ENCODE results near the gene USE1.
"Not testable (repeated sequence)": the region's sequence is repeated elsewhere in the genome, so short reads cannot be mapped to it uniquely, and the experiment has no call there.

The USE1 gene

DNA sequence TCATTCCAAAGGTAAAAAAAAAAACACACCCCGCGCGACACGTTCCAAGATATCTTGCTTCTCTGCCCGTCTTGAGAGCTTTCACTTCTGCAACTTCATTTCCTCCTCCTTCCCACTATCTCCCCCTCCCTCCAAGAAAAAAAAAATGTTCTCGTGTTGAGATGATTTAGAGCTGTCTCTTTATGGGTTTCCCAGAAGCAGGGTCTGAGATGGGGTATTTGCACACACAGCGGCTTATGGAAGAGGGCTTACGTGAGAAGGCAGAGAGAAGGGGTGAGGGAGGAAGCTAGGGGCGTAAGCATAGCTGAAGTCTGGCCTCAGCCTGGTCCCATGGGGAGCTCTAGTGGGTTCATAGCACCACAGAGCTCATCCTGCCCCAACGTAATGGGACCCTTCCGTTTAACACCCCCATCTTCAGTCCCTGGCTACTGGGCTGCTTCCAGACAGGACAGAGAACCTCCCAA lies 31.3 kb upstream of the USE1 start:
- peak overlapping the region; percentile 75 for H3K9ac ChIP-seq
- peaks cover 49% of the 10 kb centered on the region for H3K4me1 ChIP-seq
- peak overlapping the region; percentile 98 for H3K4me2 ChIP-seq

DNA sequence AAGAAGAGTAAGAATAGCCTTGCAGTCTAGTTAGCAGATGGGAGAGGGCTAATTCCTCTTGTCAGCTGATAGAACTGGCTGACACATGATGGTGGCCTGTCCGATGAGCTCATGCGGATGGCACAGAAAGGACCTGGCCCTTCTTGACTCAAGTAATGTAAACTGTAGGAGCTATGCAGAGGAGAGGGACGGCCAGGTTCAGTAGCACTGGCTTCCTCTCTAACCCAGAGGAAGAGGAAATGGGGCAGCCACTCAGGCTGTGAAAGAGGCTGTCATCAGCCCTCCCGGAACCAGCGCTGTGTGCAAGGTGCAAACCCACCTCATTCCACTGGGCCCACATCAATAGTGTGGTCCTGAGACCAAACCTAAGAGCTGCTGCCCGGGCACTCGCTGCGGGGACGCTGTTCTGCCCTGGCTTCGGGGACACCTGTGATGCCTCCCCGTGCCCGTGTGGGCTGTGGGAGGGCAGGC lies 30.8 kb upstream of the USE1 start:
- Histone ChIP-seq H4K20me1 (no peaks in the 10 kb centered on the region), H3K36me3 (peaks cover 71% of the 10 kb centered on the region), H3K4me1 (peaks cover 49% of the 10 kb centered on the region), H3K4me2 (peak overlapping the region; percentile 98), H3K9me3 (no peaks in the 10 kb centered on the region), H3K4me3 (peak overlapping the region; percentile 59), H3K9ac (peak overlapping the region; percentile 75), H3K27ac (peak overlapping the region; percentile 89), H3K27me3 (no peaks in the 10 kb centered on the region)
- TF ChIP-seq Cebpa-rat (IDR thresholded peaks at IDR 0.05) = no peak

More for the DNA sequence above, 31.3 kb upstream of the USE1 start:
- Histone ChIP-seq H3K9me3 (no peaks in the 10 kb centered on the region), H3K27ac (peak overlapping the region; percentile 89), H3K4me3 (peak overlapping the region; percentile 59), H4K20me1 (no peaks in the 10 kb centered on the region), H3K27me3 (no peaks in the 10 kb centered on the region), H3K36me3 (peaks cover 71% of the 10 kb centered on the region)
- no peak for TF ChIP-seq Cebpa-rat (IDR thresholded peaks at IDR 0.05)

DNA sequence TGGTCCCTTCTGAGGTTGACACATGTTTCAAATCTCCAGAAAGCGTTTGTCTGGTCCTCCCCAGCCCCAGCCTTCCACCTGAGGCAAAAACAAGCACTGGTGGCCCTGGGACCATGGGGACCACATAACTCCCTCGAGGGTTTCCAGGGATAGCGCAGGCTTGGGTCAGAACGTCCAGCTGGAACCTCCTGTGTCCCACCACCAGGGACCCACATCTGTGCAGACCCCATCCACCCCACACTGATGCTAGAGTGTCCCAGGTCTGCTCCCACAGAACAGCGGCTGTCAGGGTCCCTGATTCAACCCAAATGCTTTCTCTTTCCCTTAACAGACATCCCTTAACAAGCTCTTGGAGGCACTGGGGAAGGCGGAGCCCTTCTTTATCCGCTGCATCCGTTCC lies 29.6 kb upstream of the USE1 start:
- H3K4me3 ChIP-seq = no peak overlapping the region
- peak overlapping the region; percentile 98; the same call in 1 of the 2 replicates for H3K4me2 ChIP-seq
- peaks cover 49% of the 10 kb centered on the region for H3K4me1 ChIP-seq
- 0 out of 2 replicates have a peak overlapping the region, but pooled peaks have one; percentile 9 for H3K9ac ChIP-seq
- no peaks in the 10 kb centered on the region for H3K9me3 ChIP-seq
- H3K27ac ChIP-seq = peak overlapping the region; percentile 42; the same call in 1 of the 2 replicates
- H3K36me3 ChIP-seq = peaks cover 71% of the 10 kb centered on the region
- TF ChIP-seq Cebpa-rat (IDR thresholded peaks at IDR 0.05) = no peak
- no peaks in the 10 kb centered on the region for H4K20me1 ChIP-seq
- no peaks in the 10 kb centered on the region for H3K27me3 ChIP-seq

DNA sequence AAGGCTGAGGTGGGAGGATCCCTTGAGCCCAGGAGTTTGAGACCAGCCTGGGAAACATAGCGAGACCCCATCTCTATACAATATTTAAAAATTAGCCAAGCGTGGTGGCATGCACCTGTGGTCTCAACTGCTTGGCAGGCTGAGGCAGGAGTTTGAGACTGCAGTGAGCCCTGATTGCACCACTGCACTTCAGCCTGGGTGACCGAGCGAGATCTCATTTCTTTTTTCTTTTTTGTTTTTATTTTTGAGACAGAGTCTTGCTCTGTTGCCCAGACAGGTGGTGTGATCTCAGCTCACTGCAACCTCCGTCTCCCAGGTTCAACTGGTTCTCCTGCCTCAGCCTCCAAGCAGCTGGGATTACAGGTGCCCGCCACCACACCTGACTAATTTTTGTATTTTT lies 23.4 kb upstream of the USE1 start:
- not testable (repeated sequence) for H3K9me3 ChIP-seq, H3K4me3 ChIP-seq, H3K27me3 ChIP-seq, H4K20me1 ChIP-seq
- 0 out of 2 replicates have a peak overlapping the region, but pooled peaks have one; percentile 6 for H3K9ac ChIP-seq
- 0 out of 2 replicates have a peak overlapping the region, but pooled peaks have one; percentile 26 for H3K27ac ChIP-seq
- peak overlapping the region; percentile 27; the same call in 1 of the 2 replicates for H3K4me2 ChIP-seq
- peaks cover 15% of the 10 kb centered on the region for H3K4me1 ChIP-seq
- H3K36me3 ChIP-seq = peaks cover 98% of the 10 kb centered on the region

DNA sequence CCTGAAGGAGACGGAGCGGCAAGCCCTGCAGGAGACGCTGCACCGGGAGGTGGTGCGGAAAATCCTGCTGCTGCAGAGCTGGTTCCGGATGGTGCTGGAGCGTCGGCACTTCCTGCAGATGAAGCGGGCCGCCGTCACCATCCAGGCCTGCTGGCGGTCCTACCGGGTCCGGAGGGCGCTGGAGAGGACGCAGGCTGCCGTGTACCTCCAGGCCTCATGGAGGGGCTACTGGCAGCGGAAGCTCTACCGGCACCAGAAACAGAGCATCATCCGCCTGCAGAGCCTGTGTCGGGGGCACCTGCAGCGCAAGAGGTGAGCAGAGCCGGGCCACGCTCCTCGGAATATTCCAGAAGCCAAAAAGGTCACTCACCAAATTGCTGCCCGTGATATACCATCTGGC lies 22.4 kb upstream of the USE1 start:
- Histone ChIP-seq H3K4me2 (no peak overlapping the region), H4K20me1 (no peaks in the 10 kb centered on the region), H3K4me1 (peaks cover 20% of the 10 kb centered on the region), H3K27ac (no peak overlapping the region), H3K36me3 (peaks cover 97% of the 10 kb centered on the region), H3K27me3 (no peaks in the 10 kb centered on the region), H3K4me3 (no peak overlapping the region), H3K9ac (no peak overlapping the region), H3K9me3 (no peaks in the 10 kb centered on the region)
- TF ChIP-seq Cebpa-rat (IDR thresholded peaks at IDR 0.05) = no peak

DNA sequence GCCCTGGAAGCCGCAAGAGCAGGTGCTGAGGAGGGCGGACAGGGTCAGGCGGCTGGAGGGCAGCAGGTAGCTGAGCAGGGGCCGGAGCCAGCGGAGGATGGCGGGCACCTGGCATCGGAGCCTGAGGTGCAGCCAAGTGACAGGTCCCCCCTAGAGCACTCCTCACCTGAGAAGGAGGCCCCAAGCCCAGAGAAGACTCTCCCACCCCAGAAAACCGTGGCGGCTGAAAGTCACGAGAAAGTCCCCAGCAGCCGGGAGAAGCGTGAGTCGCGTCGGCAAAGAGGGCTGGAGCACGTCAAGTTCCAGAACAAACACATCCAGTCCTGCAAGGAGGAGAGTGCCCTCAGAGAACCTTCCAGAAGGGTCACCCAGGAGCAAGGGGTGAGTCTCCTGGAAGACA lies 20.5 kb upstream of the USE1 start:
- H3K36me3 ChIP-seq = peaks cover 97% of the 10 kb centered on the region

DNA sequence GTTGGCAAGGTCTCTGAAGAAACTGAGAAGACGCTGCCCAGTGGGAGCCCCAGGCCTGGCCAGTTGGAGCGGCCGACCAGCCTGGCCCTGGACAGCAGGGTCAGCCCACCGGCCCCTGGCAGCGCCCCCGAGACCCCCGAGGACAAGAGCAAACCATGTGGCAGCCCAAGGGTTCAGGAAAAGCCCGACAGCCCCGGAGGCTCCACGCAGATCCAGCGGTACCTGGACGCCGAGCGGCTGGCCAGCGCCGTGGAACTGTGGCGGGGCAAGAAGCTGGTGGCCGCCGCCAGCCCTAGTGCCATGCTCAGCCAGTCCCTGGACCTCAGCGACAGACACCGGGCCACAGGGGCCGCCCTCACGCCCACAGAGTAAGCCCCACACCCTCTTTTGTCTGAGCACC lies 20.1 kb upstream of the USE1 start:
- no peak for TF ChIP-seq Cebpa-rat (IDR thresholded peaks at IDR 0.05)
- no peaks in the 10 kb centered on the region for H4K20me1 ChIP-seq
- peaks cover 97% of the 10 kb centered on the region for H3K36me3 ChIP-seq
- peaks cover 36% of the 10 kb centered on the region for H3K4me1 ChIP-seq
- H3K9ac ChIP-seq = no peak overlapping the region
- H3K27ac ChIP-seq = no peak overlapping the region
- no peak overlapping the region for H3K4me2 ChIP-seq
- H3K9me3 ChIP-seq = no peaks in the 10 kb centered on the region
- no peak overlapping the region for H3K4me3 ChIP-seq
- H3K27me3 ChIP-seq = no peaks in the 10 kb centered on the region

More for the DNA sequence above, 20.5 kb upstream of the USE1 start:
- Histone ChIP-seq H3K27ac (no peak overlapping the region), H3K4me2 (no peak overlapping the region), H4K20me1 (no peaks in the 10 kb centered on the region), H3K9me3 (no peaks in the 10 kb centered on the region), H3K4me1 (peaks cover 31% of the 10 kb centered on the region), H3K9ac (no peak overlapping the region), H3K27me3 (no peaks in the 10 kb centered on the region), H3K4me3 (no peak overlapping the region)
- no peak for TF ChIP-seq Cebpa-rat (IDR thresholded peaks at IDR 0.05)

DNA sequence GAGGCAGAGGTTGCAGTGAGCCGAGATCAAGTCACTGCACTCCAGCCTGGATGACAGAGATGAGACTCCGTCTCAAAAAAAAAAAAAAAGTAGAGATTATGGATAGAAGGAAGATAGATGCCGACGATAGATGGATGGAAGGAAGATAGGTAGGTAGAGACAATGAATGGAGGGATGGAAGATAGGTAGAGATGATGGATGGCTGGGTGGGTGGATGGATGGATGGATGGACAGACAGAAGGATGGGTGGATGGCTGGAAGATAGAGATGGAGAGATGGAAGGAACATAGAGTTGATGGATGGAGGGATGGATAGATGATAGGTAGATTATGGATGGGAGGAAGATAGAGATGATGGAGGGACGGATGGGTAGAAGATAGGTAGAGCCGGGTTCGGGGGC lies 18.5 kb upstream of the USE1 start:
- H3K4me1 ChIP-seq = peaks cover 30% of the 10 kb centered on the region
- TF ChIP-seq Cebpa-rat (IDR thresholded peaks at IDR 0.05) = no peak
- H3K9me3 ChIP-seq = no peaks in the 10 kb centered on the region
- H3K27me3 ChIP-seq = no peaks in the 10 kb centered on the region
- no peak overlapping the region for H3K4me3 ChIP-seq
- H4K20me1 ChIP-seq = no peaks in the 10 kb centered on the region
- no peak overlapping the region for H3K4me2 ChIP-seq
- H3K27ac ChIP-seq = no peak overlapping the region
- H3K36me3 ChIP-seq = peaks cover 97% of the 10 kb centered on the region
- no peak overlapping the region for H3K9ac ChIP-seq

DNA sequence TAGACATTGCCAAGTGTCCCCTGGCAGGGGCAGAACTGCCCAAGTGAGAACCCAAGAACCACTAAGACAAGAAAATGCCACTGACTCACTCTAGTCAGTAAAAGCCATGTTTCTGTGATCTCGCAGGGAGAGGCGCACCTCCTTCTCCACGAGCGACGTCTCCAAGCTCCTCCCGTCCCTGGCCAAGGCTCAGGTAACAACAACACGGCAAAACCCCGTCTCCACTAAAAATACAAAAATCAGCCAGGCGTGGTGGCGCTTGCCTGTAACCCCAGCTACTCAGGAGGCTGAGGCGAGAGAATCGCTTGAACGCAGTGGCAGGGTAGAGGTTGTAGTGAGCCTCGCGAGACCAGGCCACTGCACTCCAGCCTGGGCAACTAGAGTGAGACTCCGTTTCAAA lies 17.5 kb upstream of the USE1 start:
- H3K9ac ChIP-seq = no peak overlapping the region
- H3K27me3 ChIP-seq = no peaks in the 10 kb centered on the region
- no peak for TF ChIP-seq Cebpa-rat (IDR thresholded peaks at IDR 0.05)
- peaks cover 97% of the 10 kb centered on the region for H3K36me3 ChIP-seq
- H4K20me1 ChIP-seq = no peaks in the 10 kb centered on the region
- H3K4me1 ChIP-seq = peaks cover 25% of the 10 kb centered on the region
- peak overlapping the region; percentile 39 for H3K4me2 ChIP-seq
- no peak overlapping the region for H3K4me3 ChIP-seq
- no peak overlapping the region for H3K27ac ChIP-seq
- no peaks in the 10 kb centered on the region for H3K9me3 ChIP-seq

DNA sequence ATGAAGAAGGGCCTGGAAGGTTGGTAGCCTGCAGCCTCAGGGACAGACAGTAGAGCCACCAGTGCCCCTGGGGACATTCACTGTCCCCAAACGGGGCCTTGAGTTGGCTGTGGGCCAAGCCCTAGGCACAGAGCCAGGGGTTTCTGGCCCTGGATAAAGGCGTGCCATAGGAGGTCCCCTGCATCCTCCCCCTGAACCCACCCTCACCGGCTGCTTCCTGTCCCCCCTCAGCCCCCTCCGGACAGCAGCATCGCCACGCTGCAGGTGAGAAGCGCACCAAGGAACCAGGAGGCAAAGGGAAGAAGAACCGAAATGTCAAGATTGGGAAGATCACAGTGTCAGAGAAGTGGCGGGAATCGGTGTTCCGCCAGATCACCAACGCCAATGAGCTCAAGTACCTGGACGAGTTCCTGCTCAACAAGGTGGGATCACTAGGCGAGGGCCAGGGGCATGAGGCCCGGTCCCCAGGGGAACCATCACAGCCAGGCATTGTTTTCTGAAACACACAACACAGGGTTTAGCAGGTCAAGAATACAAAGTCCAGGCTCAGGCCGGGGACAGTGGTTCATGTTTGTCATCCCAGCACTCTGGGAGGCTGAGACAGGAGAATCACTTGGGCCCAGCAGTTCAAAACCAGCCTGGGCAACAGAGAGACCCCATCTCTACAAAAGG lies 14.6 kb upstream of the USE1 start:
- Histone ChIP-seq H3K9ac (no peak overlapping the region), H3K27ac (no peak overlapping the region), H3K4me2 (peak overlapping the region; percentile 25; the same call in 1 of the 2 replicates), H3K9me3 (no peaks in the 10 kb centered on the region), H3K4me3 (no peak overlapping the region), H3K4me1 (peaks cover 32% of the 10 kb centered on the region), H3K27me3 (no peaks in the 10 kb centered on the region), H4K20me1 (no peaks in the 10 kb centered on the region; the same call in 1 of the 2 replicates), H3K36me3 (peaks cover 97% of the 10 kb centered on the region)
- TF ChIP-seq Cebpa-rat (IDR thresholded peaks at IDR 0.05) = no peak
